GM18498 (cell line): ENCODE measurements around the gene MINAR2.

ENCODE experiments used
- ATAC-seq: cut with Tn5 transposase; IDR thresholded peaks from one replicate; pipeline ENCODE4 v1.9.1; 2021; ENCODE audit warnings: mild to moderate bottlenecking, moderate library complexity; ENCODE audit not compliant: unreplicated experiment

The MINAR2 gene

DNA sequence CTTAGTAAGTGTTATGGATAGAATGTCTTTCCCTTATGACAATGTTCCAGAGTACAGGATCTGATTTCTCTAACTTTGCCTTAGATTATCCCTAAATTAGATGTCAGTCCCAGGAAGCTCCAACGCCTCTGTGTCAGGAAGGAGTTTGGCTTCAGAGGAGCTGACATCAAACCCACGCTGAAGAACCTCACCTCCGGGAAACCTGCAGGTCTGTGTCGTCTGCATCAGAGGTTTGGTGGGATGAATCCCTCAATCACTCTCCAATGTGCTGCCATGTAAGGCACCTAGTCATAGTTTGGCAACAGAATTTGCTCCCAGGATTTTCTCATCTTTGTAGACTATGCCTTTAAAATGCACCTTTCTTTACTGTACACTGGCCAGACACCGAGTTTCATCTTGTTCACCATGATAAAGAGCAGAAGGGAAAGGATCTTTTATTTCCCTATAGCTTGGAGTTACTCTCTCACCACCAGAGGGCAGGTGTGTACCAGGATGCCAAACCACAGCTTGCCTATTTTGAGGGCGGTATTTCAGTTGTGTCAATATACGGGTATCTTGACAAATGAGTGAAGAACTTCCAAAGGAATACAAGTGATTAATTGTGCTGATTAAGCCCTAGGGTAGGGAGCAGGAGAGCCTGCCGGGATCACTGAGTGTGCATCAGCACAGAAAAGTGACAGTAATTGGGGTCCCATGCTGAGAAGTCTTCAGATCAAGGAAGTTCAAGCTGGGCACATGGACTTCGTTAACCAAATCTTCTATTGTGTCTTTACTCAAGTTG lies 23.4 kb downstream of the MINAR2 start:
- ATAC-seq, result peak; percentile 74

DNA sequence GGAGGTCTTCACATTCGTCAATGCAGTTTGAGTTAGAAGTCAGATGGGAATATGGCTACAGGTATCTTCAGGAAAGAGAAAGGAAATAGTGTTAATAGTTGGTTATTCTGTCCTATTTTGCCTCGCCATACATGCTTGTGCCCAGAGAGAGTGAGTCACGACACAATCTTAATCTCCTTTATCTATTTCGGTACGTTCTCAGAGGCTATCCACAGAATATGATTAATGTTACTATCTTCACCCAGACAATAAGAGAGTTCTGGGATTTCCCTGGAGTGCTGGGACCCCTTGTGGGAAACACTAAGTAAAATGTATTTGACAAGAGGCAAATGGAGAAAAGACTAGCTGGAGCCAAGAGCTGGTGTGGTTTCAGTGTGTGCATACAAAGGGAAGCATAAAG lies 25.5 kb downstream of the MINAR2 start:
- no peak for ATAC-seq

DNA sequence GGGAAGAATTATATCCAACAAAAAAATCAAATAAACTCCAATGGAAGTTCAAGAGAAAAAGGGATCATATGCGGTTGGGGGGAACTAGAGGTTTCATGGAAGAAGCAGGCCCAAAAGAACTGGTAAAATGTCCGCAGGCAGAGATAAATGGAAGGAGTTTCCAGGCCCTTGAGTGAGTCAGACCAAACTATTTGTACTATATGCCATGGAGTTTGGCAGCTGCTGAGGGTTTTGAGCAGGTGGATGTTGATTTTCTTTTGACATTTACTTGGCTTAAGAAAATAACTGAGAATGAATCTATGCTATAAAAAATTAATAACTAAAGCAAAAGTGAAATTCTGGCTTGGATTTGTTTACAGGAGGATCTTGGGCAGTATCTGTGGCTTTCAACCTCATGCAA lies 33.7 kb downstream of the MINAR2 start:
- ATAC-seq, result no peak

DNA sequence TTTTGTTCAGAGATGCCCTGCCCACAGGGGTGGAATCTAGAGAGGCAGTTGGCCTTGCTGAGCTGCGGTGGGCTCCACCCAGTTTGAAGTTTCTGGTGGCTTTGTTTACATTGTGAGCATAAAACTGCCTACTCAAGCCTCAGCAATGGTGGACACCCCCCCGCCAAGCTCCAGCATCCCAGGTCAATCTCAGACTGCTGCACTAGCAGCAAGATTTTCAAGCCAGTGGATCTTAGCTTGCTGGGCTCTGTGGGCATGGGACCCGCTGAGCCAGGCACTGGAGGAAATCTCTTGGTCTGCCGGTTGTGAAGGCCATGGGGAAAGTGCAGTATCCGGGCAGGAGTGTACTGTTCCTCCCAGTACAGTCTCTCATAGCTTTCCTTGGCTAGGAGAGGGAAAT lies 55.5 kb downstream of the MINAR2 start:
- no peak for ATAC-seq

DNA sequence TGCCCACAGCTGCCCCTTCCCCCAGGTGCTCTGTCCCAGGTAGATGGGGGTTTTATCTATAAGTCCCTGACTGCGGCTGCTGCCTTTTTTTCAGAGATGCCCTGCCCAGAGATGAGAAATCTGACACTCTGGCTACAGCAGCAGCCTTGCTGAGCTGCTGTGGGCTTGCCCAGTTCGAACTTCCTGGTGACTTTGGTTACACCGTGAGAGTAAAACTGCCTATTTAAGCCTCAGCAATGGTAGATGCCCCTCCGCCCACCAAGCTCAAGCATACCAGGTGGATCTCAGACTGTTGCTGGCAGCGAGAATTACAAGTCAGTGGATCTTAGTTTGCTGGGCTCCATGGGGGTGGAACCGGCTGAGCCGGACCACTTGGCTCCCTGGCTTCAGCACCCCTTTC lies 56.8 kb downstream of the MINAR2 start:
- no peak for ATAC-seq

DNA sequence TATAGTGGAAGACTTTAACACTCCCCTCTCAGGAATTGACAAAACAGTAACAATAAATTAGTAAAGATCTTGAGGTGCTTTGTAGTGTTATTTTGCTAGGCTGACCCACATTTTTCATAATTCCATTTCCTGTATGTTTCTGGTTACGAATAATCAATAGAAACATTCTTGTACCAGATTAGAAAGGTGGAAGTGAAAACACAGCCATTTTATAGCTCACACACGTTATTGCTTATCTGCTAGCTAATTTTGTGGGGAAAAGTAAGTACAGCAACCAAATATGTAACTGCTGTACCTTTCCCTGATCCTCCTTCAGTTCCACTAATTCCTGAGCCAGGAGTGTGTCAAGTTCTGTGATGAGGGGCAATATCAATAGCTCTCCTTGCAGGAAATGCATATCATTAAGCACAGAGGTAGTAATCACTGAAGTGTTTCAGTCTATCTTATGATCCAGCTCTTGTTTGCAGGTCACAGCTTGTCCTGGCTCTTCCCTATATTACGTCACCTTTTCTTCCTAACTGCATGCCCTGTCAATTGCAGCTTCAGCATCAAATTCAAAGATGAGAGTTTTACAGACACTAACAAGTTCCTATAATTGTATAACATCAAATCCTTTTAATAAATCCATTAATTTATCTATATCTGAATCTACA lies 59.4 kb downstream of the MINAR2 start:
- no peak for ATAC-seq
